WTC11 (cell line): ENCODE measurements around the gene MEF2D.

Experiments used
- CREM ChIP-seq: sonication (generic); formaldehyde crosslinking; IDR thresholded peaks from 2 replicates; pipeline ENCODE4 v1.8.1; 2022; ENCODE audit warnings: mild to moderate bottlenecking, missing genetic modification reagents, moderate library complexity
- FOXJ3 ChIP-seq: sonication (generic); formaldehyde crosslinking; IDR thresholded peaks from 2 replicates; pipeline ENCODE4 v1.9.0; 2021; ENCODE audit warnings: missing genetic modification reagents, mild to moderate bottlenecking, borderline replicate concordance
- IRF2 ChIP-seq: sonication (generic); formaldehyde crosslinking; IDR thresholded peaks from 2 replicates; pipeline ENCODE4 v1.8.0; 2022; ENCODE audit warnings: low read depth, missing genetic modification reagents, borderline replicate concordance
- NFATC4 ChIP-seq: fragments of 250-450 bp; sonication (Bioruptor Pico); IDR thresholded peaks from 2 replicates; pipeline ENCODE4 v1.9.0; 2021; ENCODE audit warnings: mild to moderate bottlenecking
- NR1H2 ChIP-seq: sonication (generic); formaldehyde crosslinking; IDR thresholded peaks from 2 replicates; pipeline ENCODE4 v1.9.0; 2021; ENCODE audit warnings: mild to moderate bottlenecking, moderate library complexity, missing genetic modification reagents
- NR2C2 ChIP-seq: sonication (generic); formaldehyde crosslinking; IDR thresholded peaks from 2 replicates; pipeline ENCODE4 v1.8.0; 2022; ENCODE audit warnings: mild to moderate bottlenecking, missing genetic modification reagents
- RELA ChIP-seq: sonication (generic); formaldehyde crosslinking; IDR thresholded peaks from 2 replicates; pipeline ENCODE4 v1.8.1; 2022; ENCODE audit warnings: missing genetic modification reagents, mild to moderate bottlenecking, borderline replicate concordance
- SP1 ChIP-seq: sonication (generic); formaldehyde crosslinking; conservative IDR thresholded peaks from 2 replicates; pipeline ENCODE4 v1.8.1; 2022; ENCODE audit warnings: missing genetic modification reagents
- TF ChIP-seq, protein P1 (sequence below): fragments of 200-600 bp; IDR thresholded peaks from 2 replicates; pipeline ENCODE4 v1.8.0; 2022; ENCODE audit warnings: antibody characterized with exemption
- TF ChIP-seq, protein P2 (sequence below): sonication (generic); formaldehyde crosslinking; IDR thresholded peaks from 2 replicates; pipeline ENCODE4 v1.8.1; 2023; ENCODE audit warnings: mild to moderate bottlenecking, missing genetic modification reagents
- TF ChIP-seq, protein P3 (sequence below): sonication (generic); formaldehyde crosslinking; IDR thresholded peaks from 2 replicates; pipeline ENCODE4 v1.8.0; 2022; ENCODE audit warnings: mild to moderate bottlenecking, missing genetic modification reagents
- TF ChIP-seq, protein P4 (sequence below): sonication (generic); formaldehyde crosslinking; IDR thresholded peaks from 2 replicates; pipeline ENCODE4 v1.8.1; 2023; ENCODE audit warnings: mild to moderate bottlenecking, missing genetic modification reagents, borderline replicate concordance
- TF ChIP-seq, protein P5 (sequence below): sonication (generic); formaldehyde crosslinking; conservative IDR thresholded peaks from 2 replicates; pipeline ENCODE4 v1.8.1; 2022; ENCODE audit warnings: mild to moderate bottlenecking, missing genetic modification reagents
- TF ChIP-seq, protein P6 (sequence below): sonication (generic); formaldehyde crosslinking; IDR thresholded peaks from 2 replicates; pipeline ENCODE4 v1.8.0; 2022; ENCODE audit warnings: mild to moderate bottlenecking, missing genetic modification reagents

DNA sequence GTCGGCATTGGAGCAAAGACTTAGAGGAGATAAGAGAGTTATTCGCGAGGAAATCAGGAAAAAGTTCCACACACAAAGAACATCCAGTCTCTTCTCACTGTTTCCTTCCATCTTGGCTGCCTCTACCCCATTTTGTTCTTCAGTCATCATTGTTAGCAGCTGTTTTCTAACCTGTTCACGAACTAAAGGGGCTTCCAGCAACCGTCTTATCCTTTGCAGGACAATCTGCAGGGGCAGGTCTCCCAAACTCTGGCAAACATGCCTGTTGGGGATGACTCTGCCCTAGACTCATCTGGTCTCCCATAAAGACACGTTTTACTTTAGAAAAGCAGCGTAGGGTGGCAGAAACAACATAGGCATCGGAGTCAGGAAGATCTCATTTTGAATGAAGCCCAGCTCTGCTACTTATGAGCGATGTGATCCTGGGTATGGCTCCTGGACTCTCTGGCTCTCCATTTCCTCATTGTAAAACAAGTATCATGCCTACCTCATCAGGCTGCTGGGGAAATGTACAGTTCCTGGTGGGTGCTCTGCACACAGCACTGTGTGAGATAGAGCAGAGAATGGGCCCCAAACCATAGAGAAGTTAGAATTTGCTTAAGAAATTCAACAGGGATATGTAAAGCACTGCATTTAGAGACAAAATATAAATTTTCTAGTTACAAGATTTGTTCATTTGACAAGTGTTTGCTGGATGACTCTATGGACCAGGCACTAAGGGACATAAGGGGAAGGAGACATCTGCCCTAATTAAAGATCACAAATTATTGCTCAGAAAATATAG lies 59.7 kb downstream of the MEF2D start:
- TF ChIP-seq CREM (CRISPR knock-in tag) (no peak), NR2C2 (CRISPR knock-in tag) (no peak), SP1 (no peak), FOXJ3 (CRISPR knock-in tag) (no peak), NFATC4 (CRISPR knock-in tag) (no peak), NR1H2 (CRISPR knock-in tag) (no peak), RELA (CRISPR knock-in tag) (no peak), IRF2 (CRISPR knock-in tag) (no peak)
- TF ChIP-seq, protein P1, sequence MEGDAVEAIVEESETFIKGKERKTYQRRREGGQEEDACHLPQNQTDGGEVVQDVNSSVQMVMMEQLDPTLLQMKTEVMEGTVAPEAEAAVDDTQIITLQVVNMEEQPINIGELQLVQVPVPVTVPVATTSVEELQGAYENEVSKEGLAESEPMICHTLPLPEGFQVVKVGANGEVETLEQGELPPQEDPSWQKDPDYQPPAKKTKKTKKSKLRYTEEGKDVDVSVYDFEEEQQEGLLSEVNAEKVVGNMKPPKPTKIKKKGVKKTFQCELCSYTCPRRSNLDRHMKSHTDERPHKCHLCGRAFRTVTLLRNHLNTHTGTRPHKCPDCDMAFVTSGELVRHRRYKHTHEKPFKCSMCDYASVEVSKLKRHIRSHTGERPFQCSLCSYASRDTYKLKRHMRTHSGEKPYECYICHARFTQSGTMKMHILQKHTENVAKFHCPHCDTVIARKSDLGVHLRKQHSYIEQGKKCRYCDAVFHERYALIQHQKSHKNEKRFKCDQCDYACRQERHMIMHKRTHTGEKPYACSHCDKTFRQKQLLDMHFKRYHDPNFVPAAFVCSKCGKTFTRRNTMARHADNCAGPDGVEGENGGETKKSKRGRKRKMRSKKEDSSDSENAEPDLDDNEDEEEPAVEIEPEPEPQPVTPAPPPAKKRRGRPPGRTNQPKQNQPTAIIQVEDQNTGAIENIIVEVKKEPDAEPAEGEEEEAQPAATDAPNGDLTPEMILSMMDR = no peak
- TF ChIP-seq, protein P2, sequence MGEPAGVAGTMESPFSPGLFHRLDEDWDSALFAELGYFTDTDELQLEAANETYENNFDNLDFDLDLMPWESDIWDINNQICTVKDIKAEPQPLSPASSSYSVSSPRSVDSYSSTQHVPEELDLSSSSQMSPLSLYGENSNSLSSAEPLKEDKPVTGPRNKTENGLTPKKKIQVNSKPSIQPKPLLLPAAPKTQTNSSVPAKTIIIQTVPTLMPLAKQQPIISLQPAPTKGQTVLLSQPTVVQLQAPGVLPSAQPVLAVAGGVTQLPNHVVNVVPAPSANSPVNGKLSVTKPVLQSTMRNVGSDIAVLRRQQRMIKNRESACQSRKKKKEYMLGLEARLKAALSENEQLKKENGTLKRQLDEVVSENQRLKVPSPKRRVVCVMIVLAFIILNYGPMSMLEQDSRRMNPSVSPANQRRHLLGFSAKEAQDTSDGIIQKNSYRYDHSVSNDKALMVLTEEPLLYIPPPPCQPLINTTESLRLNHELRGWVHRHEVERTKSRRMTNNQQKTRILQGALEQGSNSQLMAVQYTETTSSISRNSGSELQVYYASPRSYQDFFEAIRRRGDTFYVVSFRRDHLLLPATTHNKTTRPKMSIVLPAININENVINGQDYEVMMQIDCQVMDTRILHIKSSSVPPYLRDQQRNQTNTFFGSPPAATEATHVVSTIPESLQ (CRISPR knock-in tag) = no peak
- TF ChIP-seq, protein P3, sequence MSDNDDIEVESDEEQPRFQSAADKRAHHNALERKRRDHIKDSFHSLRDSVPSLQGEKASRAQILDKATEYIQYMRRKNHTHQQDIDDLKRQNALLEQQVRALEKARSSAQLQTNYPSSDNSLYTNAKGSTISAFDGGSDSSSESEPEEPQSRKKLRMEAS = no peak
- TF ChIP-seq, protein P4, sequence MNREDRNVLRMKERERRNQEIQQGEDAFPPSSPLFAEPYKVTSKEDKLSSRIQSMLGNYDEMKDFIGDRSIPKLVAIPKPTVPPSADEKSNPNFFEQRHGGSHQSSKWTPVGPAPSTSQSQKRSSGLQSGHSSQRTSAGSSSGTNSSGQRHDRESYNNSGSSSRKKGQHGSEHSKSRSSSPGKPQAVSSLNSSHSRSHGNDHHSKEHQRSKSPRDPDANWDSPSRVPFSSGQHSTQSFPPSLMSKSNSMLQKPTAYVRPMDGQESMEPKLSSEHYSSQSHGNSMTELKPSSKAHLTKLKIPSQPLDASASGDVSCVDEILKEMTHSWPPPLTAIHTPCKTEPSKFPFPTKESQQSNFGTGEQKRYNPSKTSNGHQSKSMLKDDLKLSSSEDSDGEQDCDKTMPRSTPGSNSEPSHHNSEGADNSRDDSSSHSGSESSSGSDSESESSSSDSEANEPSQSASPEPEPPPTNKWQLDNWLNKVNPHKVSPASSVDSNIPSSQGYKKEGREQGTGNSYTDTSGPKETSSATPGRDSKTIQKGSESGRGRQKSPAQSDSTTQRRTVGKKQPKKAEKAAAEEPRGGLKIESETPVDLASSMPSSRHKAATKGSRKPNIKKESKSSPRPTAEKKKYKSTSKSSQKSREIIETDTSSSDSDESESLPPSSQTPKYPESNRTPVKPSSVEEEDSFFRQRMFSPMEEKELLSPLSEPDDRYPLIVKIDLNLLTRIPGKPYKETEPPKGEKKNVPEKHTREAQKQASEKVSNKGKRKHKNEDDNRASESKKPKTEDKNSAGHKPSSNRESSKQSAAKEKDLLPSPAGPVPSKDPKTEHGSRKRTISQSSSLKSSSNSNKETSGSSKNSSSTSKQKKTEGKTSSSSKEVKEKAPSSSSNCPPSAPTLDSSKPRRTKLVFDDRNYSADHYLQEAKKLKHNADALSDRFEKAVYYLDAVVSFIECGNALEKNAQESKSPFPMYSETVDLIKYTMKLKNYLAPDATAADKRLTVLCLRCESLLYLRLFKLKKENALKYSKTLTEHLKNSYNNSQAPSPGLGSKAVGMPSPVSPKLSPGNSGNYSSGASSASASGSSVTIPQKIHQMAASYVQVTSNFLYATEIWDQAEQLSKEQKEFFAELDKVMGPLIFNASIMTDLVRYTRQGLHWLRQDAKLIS (CRISPR knock-in tag) = no peak
- TF ChIP-seq, protein P5, sequence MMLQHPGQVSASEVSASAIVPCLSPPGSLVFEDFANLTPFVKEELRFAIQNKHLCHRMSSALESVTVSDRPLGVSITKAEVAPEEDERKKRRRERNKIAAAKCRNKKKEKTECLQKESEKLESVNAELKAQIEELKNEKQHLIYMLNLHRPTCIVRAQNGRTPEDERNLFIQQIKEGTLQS = no peak
- TF ChIP-seq, protein P6, sequence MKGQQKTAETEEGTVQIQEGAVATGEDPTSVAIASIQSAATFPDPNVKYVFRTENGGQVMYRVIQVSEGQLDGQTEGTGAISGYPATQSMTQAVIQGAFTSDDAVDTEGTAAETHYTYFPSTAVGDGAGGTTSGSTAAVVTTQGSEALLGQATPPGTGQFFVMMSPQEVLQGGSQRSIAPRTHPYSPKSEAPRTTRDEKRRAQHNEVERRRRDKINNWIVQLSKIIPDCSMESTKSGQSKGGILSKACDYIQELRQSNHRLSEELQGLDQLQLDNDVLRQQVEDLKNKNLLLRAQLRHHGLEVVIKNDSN (CRISPR knock-in tag) = no peak
